Stimulated activated naive CD8-positive, alpha-beta T cell treated with anti-CD3 and anti-CD28 coated beads, Interleukin-15, amount 100 ng/mL, for 72 hours (primary cell): ENCODE data around the gene SERPINI2.

Source experiments
- ATAC-seq: fragments of 150-1000 bp; cut with Tn5 transposase; 2 replicates; pipeline ENCODE4 v1.10.0; 2021; ENCODE audit warnings: mild to moderate bottlenecking, moderate library complexity
- DNase-seq, 2 donors: peaks; one replicate each; pipeline ENCODE4 v3.0.0; 2021 to 2022
- H3K27ac Mint-ChIP-seq, 2 donors: one replicate each; pipeline ENCODE4 v1.8.0; 2022; ENCODE audit warnings: mild to moderate bottlenecking in 2 of 2, mixed read lengths in 2 of 2, moderate library complexity in 2 of 2
- H3K27me3 Mint-ChIP-seq: one replicate; pipeline ENCODE4 v1.8.0; 2022; ENCODE audit warnings: mixed read lengths
- H3K4me1 Mint-ChIP-seq: one replicate; pipeline ENCODE4 v1.8.0; 2022; ENCODE audit warnings: mild to moderate bottlenecking, mixed read lengths
- H3K4me3 Mint-ChIP-seq, 2 donors: one replicate each; pipeline ENCODE4 v1.8.0; 2022; ENCODE audit warnings: mild to moderate bottlenecking in 2 of 2, mixed read lengths in 2 of 2, moderate library complexity in 1 of 2
- H3K9me3 Mint-ChIP-seq, 2 donors: one replicate each; pipeline ENCODE4 v1.8.0; 2022; ENCODE audit warnings: mixed read lengths in 2 of 2

The SERPINI2 gene, protein sequence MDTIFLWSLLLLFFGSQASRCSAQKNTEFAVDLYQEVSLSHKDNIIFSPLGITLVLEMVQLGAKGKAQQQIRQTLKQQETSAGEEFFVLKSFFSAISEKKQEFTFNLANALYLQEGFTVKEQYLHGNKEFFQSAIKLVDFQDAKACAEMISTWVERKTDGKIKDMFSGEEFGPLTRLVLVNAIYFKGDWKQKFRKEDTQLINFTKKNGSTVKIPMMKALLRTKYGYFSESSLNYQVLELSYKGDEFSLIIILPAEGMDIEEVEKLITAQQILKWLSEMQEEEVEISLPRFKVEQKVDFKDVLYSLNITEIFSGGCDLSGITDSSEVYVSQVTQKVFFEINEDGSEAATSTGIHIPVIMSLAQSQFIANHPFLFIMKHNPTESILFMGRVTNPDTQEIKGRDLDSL

DNA sequence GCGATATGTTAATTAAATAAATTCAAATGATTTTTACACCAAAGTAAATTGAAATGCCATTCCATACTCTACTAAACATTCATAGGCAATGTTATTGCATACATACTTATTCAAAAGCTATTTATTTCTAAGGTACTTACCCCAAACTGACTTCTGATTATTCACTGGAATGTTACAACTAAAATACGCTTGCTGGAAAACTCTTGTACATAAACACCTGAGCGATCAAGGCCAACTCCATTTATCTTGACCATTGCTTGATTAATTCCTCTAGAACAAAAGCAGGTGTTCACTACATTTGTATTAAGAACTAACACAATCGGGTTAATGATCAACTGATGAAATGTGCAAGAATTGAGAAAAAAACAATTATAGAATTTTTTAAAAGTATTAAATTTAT, at the start of gene SERPINI2:
Gene SERPINI2, minus strand, starts transcription at position 180 of the 400 bp plus-strand sequence. CDS start 2,208 bp downstream, outside the sequence.
- H3K4me3 Mint-ChIP-seq, result no peak within 1 kb of the TSS
- DNase-seq (no peak), ATAC-seq (no peak)
- H3K9me3 Mint-ChIP-seq, result no peaks in the 10 kb centered on the region
- H3K4me1 Mint-ChIP-seq, result no peaks in the 10 kb centered on the region
- H3K27me3 Mint-ChIP-seq, result no peaks in the 10 kb centered on the region
- H3K27ac Mint-ChIP-seq, result peak within 1 kb of the TSS in 1 of 2 donors; percentile 12

DNA sequence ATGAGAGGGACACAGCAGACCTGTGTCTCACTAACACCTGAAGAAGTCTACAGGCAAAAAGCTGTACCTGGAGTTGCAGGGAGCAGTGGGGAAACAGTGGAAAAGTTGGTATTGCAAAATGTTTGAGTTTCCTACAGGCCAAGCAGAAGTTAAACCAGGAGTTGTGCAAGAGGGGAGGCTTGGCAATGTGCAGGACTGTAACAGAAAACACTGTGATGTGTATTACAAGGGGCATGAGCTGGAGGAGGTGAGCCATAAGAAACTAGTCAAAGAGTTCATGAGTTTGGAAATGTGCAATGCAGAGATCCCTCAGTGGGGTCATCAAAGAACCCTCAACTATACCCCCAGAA, 47.1 kb upstream of the SERPINI2 start:
- no peak for ATAC-seq
- no peak for DNase-seq
- Mint-ChIP-seq H3K27ac (peak overlapping the region; percentile 42 to 57), H3K4me3 (no peak overlapping the region), H3K9me3 (peaks cover 7 to 8% of the 10 kb centered on the region in 2 donors), H3K27me3 (no peaks in the 10 kb centered on the region), H3K4me1 (no peaks in the 10 kb centered on the region)

DNA sequence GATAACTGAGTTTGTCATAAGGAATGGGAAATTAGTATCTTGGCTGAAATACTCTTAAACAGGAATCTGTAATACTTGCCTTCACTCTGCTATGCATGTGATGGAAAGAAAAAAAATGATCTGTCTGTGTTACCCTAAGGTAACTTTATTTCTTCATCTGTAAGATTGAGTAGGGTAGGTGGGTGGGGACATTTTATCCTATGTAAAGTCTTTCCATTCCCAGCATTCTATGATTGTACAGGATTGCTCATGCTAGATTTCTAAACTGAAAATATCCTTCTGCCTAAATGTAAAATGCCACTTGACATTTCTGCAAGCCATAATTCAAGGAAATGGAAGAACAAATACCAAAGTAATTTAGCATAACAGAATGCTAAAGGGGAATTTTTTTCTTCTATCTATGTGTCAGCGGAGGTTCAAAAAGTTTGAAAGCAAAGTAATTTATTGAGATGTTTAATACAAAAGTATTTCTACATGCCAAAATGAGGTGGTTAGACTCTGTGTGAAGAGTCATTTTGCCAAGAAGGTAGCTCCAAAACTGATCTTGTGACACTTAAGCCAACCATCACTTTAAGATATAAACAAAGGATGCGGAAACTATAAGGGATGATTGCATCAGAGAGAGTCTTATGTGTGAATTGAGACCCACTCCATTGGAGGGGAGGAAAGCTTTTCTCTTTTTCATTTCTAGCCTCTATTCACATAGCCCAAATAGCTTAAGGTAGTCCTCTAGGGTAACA, 46.6 kb upstream of the SERPINI2 start:
- no peak overlapping the region for H3K4me3 Mint-ChIP-seq
- H3K27ac Mint-ChIP-seq, result peak overlapping the region; percentile 42 to 57
- H3K9me3 Mint-ChIP-seq, result peaks cover 7 to 8% of the 10 kb centered on the region in 2 donors
- ATAC-seq (no peak), DNase-seq (no peak)
- H3K4me1 Mint-ChIP-seq, result no peaks in the 10 kb centered on the region
- H3K27me3 Mint-ChIP-seq, result no peaks in the 10 kb centered on the region

DNA sequence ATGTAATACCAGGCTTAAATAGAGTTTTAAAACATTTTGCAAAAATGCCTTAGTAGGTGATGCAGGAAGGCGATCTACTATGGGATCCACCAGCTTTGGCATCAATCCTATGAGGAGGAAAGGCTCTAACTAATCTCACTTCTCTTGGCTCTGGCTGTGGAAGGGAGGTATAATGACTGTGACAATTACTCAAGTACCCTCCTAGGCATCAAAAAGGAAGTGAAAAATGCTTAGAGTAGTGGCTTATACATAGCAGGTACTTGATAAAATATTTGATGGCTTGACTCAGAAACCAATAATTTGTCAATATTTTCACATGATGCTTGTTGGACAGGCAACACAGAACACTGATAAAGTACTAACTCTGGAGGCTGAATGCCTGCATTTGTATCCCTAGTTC, 34.1 kb upstream of the SERPINI2 start:
- Mint-ChIP-seq H3K27me3 (no peaks in the 10 kb centered on the region), H3K4me3 (no peak overlapping the region), H3K27ac (no peak overlapping the region), H3K9me3 (peaks cover 5 to 6% of the 10 kb centered on the region in 2 donors), H3K4me1 (no peaks in the 10 kb centered on the region)
- ATAC-seq, result no peak
- DNase-seq, result no peak

DNA sequence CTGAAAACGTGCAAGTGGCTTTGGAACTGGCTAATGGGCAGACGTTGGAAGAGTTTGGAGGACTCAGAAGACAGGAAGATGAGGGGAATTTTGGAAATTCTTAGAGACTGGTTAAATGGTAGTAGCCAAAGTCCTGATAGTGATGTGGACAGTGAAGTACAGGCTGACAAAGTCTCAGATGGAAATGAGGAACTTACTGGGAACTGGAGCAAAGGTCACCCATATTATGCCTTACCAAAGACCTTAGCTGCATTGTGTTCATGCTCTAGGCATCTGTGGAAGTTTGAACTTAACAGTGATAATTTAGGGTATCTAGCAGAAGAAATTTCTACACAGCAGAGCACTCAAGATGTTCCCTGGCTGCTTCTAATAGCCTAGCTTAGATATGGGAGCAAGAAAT, 28.6 kb upstream of the SERPINI2 start:
- no peaks in the 10 kb centered on the region for H3K4me1 Mint-ChIP-seq
- ATAC-seq, result no peak
- H3K27ac Mint-ChIP-seq, result no peak overlapping the region
- no peak overlapping the region for H3K4me3 Mint-ChIP-seq
- no peaks in the 10 kb centered on the region for H3K27me3 Mint-ChIP-seq
- DNase-seq, result no peak
- peaks cover 0 to 6% of the 10 kb centered on the region in 2 donors for H3K9me3 Mint-ChIP-seq

DNA sequence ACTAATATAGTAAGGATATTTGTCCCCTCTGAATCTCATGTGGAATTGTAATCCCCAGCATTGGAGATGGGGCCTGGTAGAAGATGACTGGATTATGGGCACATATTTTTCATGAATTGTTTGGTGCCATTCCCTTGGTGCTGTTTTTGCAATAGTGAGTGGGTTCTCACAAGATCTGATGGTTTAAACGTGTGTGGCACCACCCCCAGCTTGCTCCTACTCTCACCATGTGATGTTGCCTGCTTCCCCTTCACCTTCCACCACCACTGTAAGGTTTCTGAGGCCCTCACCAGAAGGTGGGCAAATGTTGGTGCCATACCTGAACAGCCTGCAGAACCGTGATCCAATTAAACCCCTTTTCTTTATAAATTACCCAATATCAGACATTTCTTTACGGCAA, 28.1 kb upstream of the SERPINI2 start:
- DNase-seq, result no peak
- Mint-ChIP-seq H3K27ac (no peak overlapping the region), H3K4me1 (no peaks in the 10 kb centered on the region), H3K4me3 (no peak overlapping the region), H3K9me3 (peaks cover 0 to 6% of the 10 kb centered on the region in 2 donors), H3K27me3 (no peaks in the 10 kb centered on the region)
- ATAC-seq, result no peak

DNA sequence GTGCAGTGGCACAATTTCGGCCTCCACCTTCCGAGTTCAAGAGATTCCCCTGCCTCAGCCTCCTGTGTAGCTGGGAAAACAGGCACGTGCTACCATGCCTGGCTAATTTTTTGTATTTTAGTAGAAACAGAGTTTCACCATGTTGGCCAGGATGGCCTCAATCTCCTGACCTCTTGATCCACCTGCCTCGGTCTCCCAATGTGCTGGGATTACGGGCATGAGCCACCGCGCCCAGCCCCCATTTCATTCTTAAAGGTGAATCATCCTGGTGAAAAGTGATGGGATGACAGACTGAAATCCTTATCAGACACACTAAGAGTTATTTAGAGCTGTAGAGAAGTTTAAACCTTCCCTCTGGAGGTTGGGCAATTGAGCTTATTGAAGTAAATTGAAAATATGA, 24.1 kb upstream of the SERPINI2 start:
- Mint-ChIP-seq H3K4me3 (no peak overlapping the region), H3K27ac (no peak overlapping the region), H3K27me3 (no peaks in the 10 kb centered on the region), H3K4me1 (no peaks in the 10 kb centered on the region), H3K9me3 (no peaks in the 10 kb centered on the region)
- no peak for ATAC-seq
- DNase-seq, result no peak

DNA sequence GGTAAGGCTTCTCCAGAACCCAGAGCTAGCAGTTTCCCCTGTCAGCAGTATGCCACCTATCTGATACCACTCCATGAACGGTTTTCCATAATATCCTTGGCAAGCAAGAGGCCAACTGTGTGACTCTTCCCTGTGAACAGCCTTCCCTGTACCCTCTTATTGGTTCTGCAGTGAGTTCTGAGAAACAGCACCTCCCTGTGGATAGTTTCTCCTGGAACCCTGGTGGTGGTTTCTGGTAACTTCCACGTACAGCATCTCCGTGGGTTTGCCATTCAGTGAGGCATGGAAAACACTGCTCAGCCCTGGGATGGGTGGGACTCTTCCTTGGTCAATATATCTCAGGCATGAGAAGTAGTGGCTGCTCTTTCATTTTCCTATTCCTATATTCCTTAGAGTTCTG, 19.4 kb upstream of the SERPINI2 start:
- no peaks in the 10 kb centered on the region for H3K4me1 Mint-ChIP-seq
- H3K27ac Mint-ChIP-seq, result no peak overlapping the region
- peaks cover 13% of the 10 kb centered on the region for H3K27me3 Mint-ChIP-seq
- ATAC-seq (no peak), DNase-seq (no peak)
- no peaks in the 10 kb centered on the region for H3K9me3 Mint-ChIP-seq
- H3K4me3 Mint-ChIP-seq, result no peak overlapping the region

DNA sequence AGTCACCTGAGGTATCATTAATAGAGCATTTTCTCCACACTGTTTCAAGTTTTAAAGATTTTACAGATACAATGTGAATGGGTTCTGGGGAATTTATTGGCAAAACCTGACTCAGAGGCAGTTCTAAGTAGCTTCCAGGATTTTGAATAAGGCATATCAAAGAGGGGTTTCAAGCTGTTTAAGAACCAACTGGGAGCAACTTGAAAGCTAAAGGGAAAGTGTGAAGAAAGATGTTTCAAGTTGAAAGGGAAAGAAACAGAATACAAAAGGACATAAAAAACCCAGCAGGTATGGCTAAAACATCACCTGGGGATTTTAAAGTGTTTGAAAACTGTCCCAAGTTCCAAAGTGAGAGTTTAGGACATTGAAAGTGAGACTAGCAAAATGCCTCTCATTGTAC, 17.8 kb upstream of the SERPINI2 start:
- H3K27me3 Mint-ChIP-seq, result peaks cover 13% of the 10 kb centered on the region
- ATAC-seq (no peak), DNase-seq (no peak)
- H3K4me3 Mint-ChIP-seq, result no peak overlapping the region
- no peaks in the 10 kb centered on the region for H3K4me1 Mint-ChIP-seq
- H3K27ac Mint-ChIP-seq, result no peak overlapping the region
- no peaks in the 10 kb centered on the region for H3K9me3 Mint-ChIP-seq

DNA sequence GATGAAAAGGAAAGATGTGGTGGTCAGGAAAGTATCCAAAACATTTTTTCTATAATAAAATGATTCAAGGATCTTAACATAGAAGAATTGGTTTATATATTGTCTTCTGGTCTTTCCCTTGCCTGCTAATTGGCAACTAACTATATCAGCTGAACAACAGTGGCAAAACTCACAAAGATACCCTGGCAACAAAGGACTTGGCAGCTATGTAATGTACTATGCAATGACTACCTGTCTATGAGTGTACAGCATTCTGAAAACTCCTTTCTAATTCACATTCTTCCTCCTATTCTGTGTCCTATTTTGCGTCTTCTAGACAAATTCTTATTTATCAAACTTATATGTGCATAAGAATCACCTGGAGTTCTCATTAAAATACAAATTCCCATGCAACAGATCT, 15.7 kb upstream of the SERPINI2 start:
- Mint-ChIP-seq H3K4me1 (no peaks in the 10 kb centered on the region), H3K27me3 (peaks cover 13% of the 10 kb centered on the region), H3K4me3 (no peak overlapping the region), H3K9me3 (no peaks in the 10 kb centered on the region), H3K27ac (no peak overlapping the region)
- no peak for DNase-seq
- ATAC-seq, result no peak

DNA sequence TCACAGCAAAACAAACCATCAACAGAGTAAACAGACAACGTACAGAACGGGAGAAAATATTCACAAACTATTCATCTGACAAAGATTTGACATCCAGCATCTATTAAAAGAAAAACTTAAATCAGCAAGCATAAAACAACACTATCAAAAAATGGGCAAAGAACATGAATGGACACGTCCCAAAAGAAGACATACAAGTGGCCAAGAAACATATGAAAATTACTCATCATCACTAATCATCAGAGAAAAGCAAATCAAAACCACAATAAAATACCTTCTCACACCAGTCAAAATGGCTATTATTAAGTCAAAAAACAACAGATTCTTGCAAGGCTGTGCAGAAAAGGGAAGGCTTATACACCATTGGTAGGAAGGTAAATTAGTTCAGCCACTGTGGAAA, 13.7 kb upstream of the SERPINI2 start:
- no peak for DNase-seq
- H3K27ac Mint-ChIP-seq, result no peak overlapping the region
- peaks cover 13% of the 10 kb centered on the region for H3K27me3 Mint-ChIP-seq
- H3K4me3 Mint-ChIP-seq, result no peak overlapping the region
- H3K9me3 Mint-ChIP-seq, result no peaks in the 10 kb centered on the region
- ATAC-seq, result no peak
- no peaks in the 10 kb centered on the region for H3K4me1 Mint-ChIP-seq

DNA sequence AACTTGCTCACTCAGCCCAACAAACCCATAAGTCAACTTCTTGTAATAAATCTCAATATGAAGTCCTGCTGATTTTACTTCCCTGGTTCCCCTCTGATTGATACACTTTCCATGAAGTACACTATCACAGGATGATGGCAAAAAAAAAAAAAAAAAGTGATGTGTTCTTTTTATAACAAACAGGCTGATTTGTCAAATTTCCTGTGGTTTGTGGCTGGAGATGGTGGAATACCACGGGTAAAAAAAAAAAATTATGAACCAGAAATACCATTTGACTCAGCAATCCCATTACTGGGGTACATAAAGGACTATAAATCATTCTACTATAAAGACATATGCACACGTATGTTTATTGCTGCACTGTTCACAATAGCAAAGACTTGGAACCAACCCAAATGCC, 10.7 kb upstream of the SERPINI2 start:
- Mint-ChIP-seq H3K4me1 (no peaks in the 10 kb centered on the region), H3K9me3 (no peaks in the 10 kb centered on the region), H3K4me3 (no peak overlapping the region), H3K27ac (no peak overlapping the region), H3K27me3 (no peaks in the 10 kb centered on the region)
- DNase-seq (no peak), ATAC-seq (no peak)

DNA sequence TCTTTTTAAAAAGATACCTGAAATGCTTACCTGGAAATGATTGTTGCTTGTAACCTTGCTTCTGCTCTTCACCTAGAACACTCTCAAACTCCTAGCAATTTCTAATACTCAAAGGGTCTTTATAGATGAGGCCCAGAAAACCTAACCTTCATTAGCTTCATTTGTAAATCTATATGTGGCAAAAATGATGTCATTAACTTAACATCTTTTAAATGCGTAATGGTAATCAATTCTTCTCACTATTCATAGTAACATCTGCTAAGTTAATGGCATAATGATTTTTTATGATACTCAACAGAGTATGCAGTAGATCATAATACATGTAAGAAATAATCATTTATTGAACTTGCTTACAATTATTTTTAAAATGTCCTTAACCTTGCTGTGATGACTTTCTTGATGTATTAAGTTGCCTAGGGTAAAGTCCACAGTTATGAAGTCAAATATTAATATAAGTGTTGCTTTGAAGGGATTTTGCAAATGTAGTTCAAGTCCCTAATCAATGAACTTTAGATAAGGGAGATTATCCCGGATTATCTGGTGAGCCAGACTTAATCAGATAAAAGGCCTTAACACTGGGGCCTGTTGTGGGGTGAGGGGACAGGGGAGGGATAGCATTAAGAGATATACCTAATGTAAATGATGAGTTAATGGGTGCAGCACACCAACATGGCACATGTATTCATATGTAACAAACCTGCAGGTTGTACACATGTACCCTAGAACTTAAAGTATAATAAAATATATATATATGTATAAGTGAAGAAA, 10.1 kb upstream of the SERPINI2 start:
- Mint-ChIP-seq H3K4me1 (no peaks in the 10 kb centered on the region), H3K27me3 (no peaks in the 10 kb centered on the region), H3K4me3 (no peak overlapping the region), H3K9me3 (no peaks in the 10 kb centered on the region), H3K27ac (no peak overlapping the region)
- ATAC-seq, result no peak
- DNase-seq, result no peak

DNA sequence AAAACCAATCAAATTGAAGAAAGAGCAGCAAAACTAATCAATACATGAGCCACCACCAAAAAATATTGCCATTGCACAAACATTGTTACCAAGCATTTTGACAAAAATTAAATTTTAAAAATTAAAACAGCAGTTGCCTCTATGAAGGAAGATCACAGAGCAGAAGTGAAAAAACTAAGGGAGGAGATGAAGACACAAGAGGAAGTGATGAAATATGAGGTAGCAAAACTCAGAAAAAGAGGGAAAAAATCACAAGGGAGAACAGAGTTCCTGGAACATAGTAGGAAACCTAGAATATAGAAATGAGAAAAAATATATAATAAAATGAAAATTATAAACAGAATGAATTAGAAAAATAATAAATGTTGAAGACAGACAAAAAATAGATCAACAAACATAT, 7.3 kb upstream of the SERPINI2 start:
- DNase-seq (no peak), ATAC-seq (no peak)
- Mint-ChIP-seq H3K27me3 (no peaks in the 10 kb centered on the region), H3K4me1 (no peaks in the 10 kb centered on the region), H3K9me3 (no peaks in the 10 kb centered on the region), H3K4me3 (no peak overlapping the region), H3K27ac (peak overlapping the region in 1 of 2 donors; percentile 1)

DNA sequence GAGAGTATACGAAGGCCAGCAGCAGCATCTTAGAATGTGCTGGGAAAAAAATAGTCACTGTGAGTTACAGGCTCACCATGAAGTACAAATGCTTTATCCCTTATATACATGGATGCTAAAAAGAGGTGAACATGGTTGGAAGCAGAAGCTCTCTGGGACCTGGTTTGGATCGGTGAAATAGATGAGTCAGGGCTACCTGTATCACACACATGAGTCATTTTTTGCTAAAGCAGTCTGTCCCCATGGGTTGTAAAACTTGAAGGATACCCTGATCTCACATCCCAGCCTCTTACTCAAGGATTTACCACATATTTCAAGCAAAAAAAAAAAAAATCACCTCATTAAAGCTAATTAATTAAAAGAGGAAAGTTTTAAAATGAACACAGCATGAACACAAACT, 6.9 kb upstream of the SERPINI2 start:
- H3K4me3 Mint-ChIP-seq, result no peak overlapping the region
- H3K27ac Mint-ChIP-seq, result peak overlapping the region in 1 of 2 donors; percentile 1
- ATAC-seq (no peak), DNase-seq (no peak)
- no peaks in the 10 kb centered on the region for H3K9me3 Mint-ChIP-seq
- H3K27me3 Mint-ChIP-seq, result no peaks in the 10 kb centered on the region
- H3K4me1 Mint-ChIP-seq, result no peaks in the 10 kb centered on the region

DNA sequence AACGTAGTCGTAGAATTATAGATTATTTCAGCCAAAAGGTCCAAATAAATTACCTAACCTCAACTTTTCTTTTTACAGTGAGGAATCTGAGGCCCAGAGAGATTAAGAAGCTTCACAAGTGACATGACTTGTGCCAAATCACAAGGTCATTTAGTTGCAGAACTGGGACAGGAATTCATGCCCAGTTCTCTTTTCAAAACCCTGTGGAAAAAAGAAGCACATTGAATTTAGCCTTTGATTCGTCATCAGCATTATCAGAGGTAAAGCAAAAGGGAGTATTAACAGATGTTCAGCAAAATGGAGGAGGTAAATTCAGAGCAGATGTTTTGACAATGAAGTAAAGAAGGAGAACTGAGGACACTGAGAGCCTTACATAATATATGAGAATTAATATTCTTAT, 4.5 kb downstream of the SERPINI2 start:
- Mint-ChIP-seq H3K4me1 (no peaks in the 10 kb centered on the region), H3K4me3 (no peak overlapping the region), H3K27me3 (no peaks in the 10 kb centered on the region), H3K27ac (no peak overlapping the region), H3K9me3 (no peaks in the 10 kb centered on the region)
- ATAC-seq (no peak), DNase-seq (no peak)
